Stimulated activated CD8-positive, alpha-beta memory T cell treated with anti-CD3 and anti-CD28 coated beads, Interleukin-12 subunit alpha, Interleukin-12 subunit beta, amount 100 ng/mL, for 24 hours (primary cell): Measurements from ENCODE around the gene CALCOCO2.
"Not testable (repeated sequence)": the region's sequence is repeated elsewhere in the genome, so short reads cannot be mapped to it uniquely, and the experiment has no call there.

Experiments
- DNase-seq: peaks from one replicate; pipeline ENCODE4 v3.0.0-alpha.2; 2020; ENCODE audit errors: extremely low read depth

Gene CALCOCO2

GRCh38 chr17:48830840-48831548, at the start of gene CALCOCO2:
Gene CALCOCO2, plus strand, starts transcription at chr17:48831035. Its CDS starts 10,673 bp downstream, at chr17:48841708.
- peak; percentile 68 for DNase-seq

- no peak for DNase-seq
These were observed 43.0 kb upstream of the CALCOCO2 start for GRCh38 chr17:48787828-48788227.

DNA sequence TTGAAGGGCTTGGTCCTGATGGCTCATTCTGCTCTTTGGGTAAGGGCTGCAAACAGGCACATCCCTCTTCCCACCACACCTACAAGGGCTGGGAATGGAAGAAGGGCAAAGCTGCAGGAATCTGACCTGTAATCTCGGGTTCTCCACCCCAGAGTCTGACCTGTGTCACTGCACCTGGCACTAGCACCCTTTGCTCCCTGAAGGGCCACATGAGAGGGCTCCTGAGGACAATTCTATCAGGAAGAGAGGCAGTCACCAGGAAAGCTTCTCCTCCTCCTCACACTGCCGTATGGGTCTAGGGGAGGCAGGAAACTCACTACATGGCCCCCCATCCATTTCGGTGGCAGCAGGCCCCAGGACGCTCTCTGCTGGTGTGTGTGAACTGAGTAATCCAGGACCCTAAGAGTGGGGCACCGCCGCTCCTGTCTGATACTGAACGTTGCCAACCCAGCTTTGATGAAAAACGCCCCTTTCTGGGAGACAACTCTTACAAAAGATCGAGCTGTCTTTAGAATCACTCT, 40.2 kb upstream of the CALCOCO2 start:
- no peak for DNase-seq

DNA sequence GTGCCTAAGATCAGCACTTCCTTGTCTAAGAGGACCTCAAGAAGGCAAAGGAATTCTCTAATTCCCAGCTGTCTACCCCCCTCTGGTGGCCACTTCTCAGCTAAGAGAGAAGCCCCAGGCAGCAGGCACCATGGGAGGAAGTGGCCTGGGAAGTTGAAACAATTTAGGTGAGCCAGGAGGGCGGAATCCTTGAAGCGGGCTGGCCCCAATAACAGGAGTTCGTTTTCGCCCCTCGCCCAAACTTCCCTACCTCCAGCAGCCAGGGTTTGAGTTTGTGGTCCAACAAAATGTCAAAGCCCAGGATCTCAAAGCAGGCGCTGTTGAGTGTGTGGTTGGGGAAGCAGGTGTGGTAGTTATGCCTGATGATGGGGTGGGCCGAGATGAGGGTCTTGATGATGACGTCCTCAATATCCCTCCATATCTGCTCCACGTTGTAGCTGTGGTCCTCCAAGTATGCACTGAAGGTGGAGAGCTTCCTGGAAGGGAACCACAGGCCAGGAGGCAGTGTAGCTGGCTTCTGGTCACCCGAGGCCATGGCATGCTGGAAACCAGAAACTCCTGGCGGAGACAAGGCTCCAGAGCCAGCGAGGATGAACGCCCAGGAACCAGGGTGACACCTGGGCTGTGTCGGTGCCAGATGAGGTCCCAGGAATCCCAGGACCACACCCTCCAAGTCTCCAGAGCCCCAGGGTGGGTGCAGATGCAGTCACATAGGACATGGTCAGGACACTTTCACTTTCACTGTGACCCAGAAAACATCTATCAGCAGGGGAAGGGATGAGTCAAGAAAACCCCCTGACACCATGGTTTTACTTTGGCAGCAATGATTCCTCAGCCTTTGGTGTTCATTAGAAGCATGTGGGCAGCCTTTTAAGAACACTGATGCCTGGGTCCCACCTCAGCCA, 39.5 kb upstream of the CALCOCO2 start:
- no peak for DNase-seq

GRCh38 chr17:48792033-48792798, 38.6 kb upstream of the CALCOCO2 start:
- no peak for DNase-seq

DNA sequence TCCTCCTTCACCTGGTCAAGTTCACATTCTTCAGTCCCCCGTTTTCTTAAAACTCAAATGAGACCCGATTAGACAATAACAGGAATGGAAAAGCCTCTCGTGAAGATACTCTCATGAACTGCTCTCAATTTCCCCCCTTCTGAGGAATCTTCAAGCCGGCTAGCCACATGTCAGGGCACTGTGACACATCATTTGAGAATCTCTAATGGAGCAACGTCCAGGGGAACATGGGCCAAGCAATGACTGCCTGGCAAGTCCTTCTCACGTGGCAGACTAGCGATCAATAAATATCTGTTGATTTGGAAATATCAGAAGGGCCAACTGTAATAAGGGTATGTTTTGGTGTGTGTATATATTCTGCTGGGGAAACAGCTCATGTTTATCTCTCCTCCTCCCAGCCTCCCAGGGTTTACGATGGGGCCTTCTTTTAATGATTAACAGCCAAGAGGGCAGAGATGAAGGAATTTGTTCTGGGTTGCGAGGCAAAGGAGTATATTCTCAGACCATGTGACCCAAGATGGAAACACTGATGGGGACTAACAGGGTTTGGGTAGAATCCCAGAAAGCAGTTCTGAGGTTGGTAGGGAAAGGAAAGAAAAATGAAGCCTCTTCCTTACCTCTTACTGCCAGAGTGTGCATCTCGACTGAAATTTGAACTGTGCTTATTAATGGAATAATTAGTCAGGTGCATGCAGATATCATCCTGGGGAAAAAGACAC, 35.2 kb upstream of the CALCOCO2 start:
- no peak for DNase-seq

GRCh38 chr17:48796163-48796522, 34.7 kb upstream of the CALCOCO2 start:
- not testable (repeated sequence) for DNase-seq

- DNase-seq: no peak
These were observed 31.6 kb upstream of the CALCOCO2 start for GRCh38 chr17:48799069-48799723.

- DNase-seq: no peak
These were observed 30.1 kb upstream of the CALCOCO2 start for GRCh38 chr17:48800626-48801217.

DNA sequence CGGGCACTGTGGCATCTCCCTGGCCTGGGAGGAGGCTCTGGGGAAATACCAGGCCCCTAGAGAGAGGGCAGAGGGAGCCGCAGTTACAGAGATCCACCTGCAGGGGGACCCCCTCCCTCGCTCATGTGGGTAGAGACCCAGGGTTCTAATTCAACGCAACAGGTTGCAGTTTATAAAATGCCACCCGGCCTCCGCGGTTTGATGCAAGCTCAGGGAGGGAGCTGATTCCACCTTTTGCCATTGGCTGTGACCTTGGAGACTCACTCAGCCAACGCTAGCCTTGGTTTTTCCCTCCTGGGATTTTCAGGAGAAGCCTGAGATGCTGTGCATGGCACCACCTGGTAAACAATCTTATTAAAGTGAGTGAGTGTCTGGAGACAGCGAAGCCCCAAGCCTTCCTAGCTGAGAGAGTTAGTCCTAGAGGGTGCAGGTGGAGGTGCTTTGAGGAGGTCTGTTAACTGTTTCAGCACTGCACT, 25.9 kb upstream of the CALCOCO2 start:
- DNase-seq: no peak

GRCh38 chr17:48809182-48809581, 21.7 kb upstream of the CALCOCO2 start:
- no peak for DNase-seq

DNA sequence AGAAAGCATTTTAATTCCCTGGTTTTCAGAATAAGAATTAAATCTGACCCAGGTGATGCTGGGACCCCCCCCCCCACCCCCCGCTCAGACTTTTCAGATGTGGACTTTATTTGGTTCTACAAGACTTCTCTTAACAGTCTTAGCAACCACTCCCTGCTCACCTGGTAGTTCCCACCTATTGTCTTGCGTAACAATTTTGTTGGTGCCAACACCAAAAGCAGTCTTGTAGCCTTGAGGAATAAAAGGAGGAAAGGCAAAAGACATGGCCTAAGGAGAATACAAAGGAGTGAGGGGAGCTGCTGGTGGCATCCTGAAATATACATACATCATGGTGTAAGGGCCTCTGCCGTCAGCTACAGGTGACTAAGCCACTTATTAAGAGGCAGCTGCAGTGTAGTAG, 18.8 kb upstream of the CALCOCO2 start:
- DNase-seq: no peak

DNA sequence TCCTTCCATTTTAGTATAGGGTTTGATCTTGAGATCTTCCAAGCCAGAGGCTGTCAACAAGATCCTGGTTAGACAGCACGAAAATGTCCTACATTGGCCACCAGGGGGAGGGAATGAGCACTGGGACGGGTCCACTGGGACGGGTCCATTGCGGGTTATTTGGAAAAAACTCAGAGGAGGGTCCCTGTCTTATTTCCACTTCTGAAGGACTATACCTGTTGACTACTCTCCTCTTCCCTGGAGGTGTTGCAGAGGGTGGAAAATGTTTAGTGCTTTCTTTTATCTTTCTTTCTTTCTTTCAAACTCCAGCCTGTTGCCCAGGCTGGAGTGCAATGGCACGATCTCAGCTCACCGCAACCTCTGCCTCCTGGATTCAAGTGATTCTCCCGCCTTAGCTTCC, 16.3 kb upstream of the CALCOCO2 start:
- DNase-seq: no peak

DNA sequence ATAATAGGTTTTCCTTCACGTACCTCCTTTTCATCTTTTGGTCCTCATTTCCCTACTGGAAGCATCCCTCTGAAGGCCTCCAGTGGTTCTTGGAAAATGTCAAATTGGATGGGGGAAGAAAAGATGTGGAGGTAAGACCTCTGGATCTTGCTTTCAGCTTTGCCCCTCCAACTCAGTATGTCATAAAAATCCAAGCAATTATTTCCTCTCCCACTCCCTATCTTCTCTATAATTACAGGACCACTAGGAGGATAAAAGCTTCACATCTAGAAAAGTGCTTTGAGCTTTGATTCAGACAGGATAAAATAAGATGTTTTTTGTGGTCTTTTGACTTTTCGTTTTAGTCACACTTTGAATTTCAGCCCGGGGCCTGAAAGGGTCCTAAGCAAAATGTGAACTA, 15.5 kb upstream of the CALCOCO2 start:
- DNase-seq: no peak

- no peak for DNase-seq
These were observed 14.4 kb upstream of the CALCOCO2 start for GRCh38 chr17:48816438-48816773.

DNA sequence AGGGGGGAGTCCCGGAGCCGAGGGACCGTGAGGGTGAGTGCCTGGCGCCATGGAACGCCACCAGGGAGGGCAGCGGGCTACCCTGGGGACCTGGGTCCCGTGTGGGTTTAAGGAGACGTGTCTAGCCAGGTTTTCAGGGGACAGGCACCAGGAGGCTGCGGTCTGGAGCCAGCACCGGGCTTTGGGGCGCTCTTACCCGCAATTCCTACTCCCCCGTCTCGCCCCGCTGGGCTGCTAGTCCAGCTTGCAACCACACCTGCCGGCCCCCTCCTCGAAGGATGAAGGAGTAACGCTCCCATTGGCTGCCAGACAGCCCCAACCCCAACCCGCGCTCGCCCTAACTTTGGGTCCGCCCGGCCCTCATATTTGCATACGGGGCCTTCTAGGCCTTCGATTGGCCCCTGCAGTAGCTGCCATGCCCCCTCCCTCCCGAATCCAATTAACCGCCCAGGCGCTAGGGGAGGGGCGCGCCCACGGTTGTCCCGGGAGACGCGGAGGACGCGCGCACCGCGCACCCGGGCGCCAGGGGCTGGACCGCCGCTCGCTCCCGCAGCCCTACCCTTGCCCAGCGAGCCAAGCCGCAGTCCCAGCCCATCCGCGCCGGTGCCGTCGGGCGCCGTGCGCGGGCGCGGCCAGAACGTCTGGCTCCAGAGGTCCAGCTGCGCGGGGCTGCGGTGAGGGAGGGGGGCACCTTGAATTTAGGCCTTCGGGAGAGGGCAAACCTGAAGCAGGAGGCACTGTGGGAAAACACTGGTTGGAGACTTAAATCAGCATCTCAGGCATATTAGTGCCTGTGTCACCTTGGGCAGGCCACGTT, 13.9 kb upstream of the CALCOCO2 start, which contains the start of gene TTLL6:
Gene TTLL6, minus strand, starts transcription at position 456 of the 817 bp plus-strand sequence. Its CDS starts 157 bp downstream, at position 299.
- DNase-seq: peak; percentile 38

DNA sequence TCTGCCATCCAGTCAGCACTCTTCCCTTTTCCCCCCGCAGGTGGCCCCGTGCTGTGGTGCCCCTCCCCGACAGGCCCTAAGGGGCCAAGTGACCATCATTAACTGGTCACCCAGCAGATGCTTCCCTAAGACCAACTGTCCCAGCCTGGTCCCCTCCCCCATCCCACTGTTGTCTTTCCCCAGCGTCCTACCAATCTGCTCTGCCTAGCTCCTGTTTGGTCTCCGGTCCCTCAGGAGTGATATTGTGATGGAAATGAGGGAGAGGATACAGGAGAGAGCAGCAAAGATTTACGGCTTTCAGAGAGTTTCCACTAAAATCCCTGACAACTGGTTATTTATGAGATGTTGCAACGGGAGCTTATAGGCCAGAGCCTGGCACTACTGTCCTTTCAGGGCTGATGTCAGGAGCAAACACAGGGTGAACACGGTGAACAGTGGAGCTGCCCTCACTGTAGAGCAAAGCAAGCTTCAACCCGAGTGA, 12.4 kb upstream of the CALCOCO2 start:
- DNase-seq: no peak

GRCh38 chr17:48819466-48819865, 11.4 kb upstream of the CALCOCO2 start:
- DNase-seq: no peak

DNA sequence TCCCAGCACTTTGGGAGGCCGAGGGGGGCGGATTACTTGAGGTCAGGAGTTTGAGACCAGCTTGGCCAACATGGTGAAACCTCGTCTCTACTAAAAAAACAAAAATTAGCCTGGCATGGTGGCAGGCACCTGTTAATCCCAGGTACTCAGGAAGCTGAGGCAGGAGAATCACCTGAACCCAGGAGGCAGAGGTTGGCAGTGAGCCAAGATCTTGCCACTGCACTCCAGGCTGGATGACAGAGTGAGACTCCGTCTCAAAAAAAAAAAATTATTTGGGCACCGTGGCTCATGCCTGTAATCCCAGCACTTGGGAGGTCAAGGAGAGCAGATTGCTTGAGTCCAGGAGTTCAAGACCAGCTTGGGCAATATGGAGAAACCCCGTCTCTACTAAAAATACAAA, 9.9 kb upstream of the CALCOCO2 start:
- not testable (repeated sequence) for DNase-seq
